Neutrophil (primary cell): Measurements from ENCODE around the gene TMIE.
A peak's percentile ranks its signal among the peaks of the same experiment; 100 is the strongest.

Experiments
- H3K27ac ChIP-seq: fragments of 200-600 bp; sonication (generic); 2 replicates; pipeline ENCODE4 v1.5.1; 2016; ENCODE audit warnings: mild to moderate bottlenecking, moderate library complexity
- H3K27me3 ChIP-seq: fragments of 200-600 bp; sonication (generic); 2 replicates; pipeline ENCODE4 v1.6.0; 2016; ENCODE audit warnings: mild to moderate bottlenecking
- H3K36me3 ChIP-seq: fragments of 200-600 bp; sonication (generic); 2 replicates; pipeline ENCODE4 v1.5.1; 2017
- H3K4me1 ChIP-seq, 2 experiments: fragments of 200-600 bp in 1 of 2; sonication (generic) in 1 of 2; 1 replicate in 1 of 2; 2 replicates in 1 of 2; pipeline versions ENCODE4 v1.5.1 to v1.6.1; 2013 to 2016; ENCODE audit warnings: low read depth in 1 of 2, low read length in 1 of 2, mild to moderate bottlenecking in 1 of 2, moderate library complexity in 1 of 2; ENCODE audit not compliant: control insufficient read depth in 1 of 2, insufficient read depth in 1 of 2
- H3K4me3 ChIP-seq, 2 experiments: fragments of 200-600 bp in 1 of 2; sonication (generic) in 1 of 2; 1 replicate in 1 of 2; 2 replicates in 1 of 2; pipeline ENCODE4 v1.5.1; 2013 to 2016; ENCODE audit warnings: low read depth in 1 of 2, low read length in 1 of 2, mild to moderate bottlenecking in 1 of 2, moderate library complexity in 1 of 2
- H3K9me3 ChIP-seq: fragments of 200-600 bp; sonication (generic); 2 replicates; pipeline ENCODE4 v1.5.1; 2016
- CTCF ChIP-seq: fragments of 200-600 bp; sonication (generic); IDR thresholded peaks from 2 replicates; pipeline ENCODE4 v1.5.1; 2016; ENCODE audit warnings: antibody characterized with exemption

TMIE gene

GRCh38 chr3:46693892-46694226 lies 7.3 kb upstream of the TMIE start:
- Histone ChIP-seq H3K4me1 (peaks cover 30 to 31% of the 10 kb centered on the region in 2 experiments), H3K9me3 (no peaks in the 10 kb centered on the region), H3K27me3 (peaks cover 48% of the 10 kb centered on the region), H3K27ac (no peak overlapping the region), H3K36me3 (no peaks in the 10 kb centered on the region), H3K4me3 (peak overlapping the region in 1 of 2 experiments; percentile 67)
- no peak for TF ChIP-seq CTCF

- H3K36me3 ChIP-seq, result no peaks in the 10 kb centered on the region
- H3K4me1 ChIP-seq, result peaks cover 30 to 31% of the 10 kb centered on the region in 2 experiments
- no peak for TF ChIP-seq CTCF
- peaks cover 54% of the 10 kb centered on the region for H3K27me3 ChIP-seq
- no peak overlapping the region for H3K27ac ChIP-seq
- H3K9me3 ChIP-seq, result no peaks in the 10 kb centered on the region
- no peak overlapping the region for H3K4me3 ChIP-seq
Measured at GRCh38 chr3:46694520-46694919, 6.7 kb upstream of the TMIE start.

GRCh38 chr3:46695177-46695961 lies 5.8 kb upstream of the TMIE start:
- Histone ChIP-seq H3K27ac (peak overlapping the region; percentile 22), H3K4me1 (peaks cover 30 to 31% of the 10 kb centered on the region in 2 experiments), H3K27me3 (peaks cover 60% of the 10 kb centered on the region), H3K9me3 (no peaks in the 10 kb centered on the region), H3K4me3 (no peak overlapping the region), H3K36me3 (no peaks in the 10 kb centered on the region)
- no peak for TF ChIP-seq CTCF

- Histone ChIP-seq H3K9me3 (no peaks in the 10 kb centered on the region), H3K27ac (peak overlapping the region; percentile 22), H3K36me3 (no peaks in the 10 kb centered on the region), H3K4me1 (peaks cover 31 to 33% of the 10 kb centered on the region in 2 experiments), H3K27me3 (peaks cover 60% of the 10 kb centered on the region), H3K4me3 (no peak overlapping the region)
- no peak for TF ChIP-seq CTCF
Measured at GRCh38 chr3:46695962-46696894, 5.0 kb upstream of the TMIE start.

GRCh38 chr3:46699676-46700523 lies 1.3 kb upstream of the TMIE start:
- no peaks in the 10 kb centered on the region for H3K36me3 ChIP-seq
- H3K9me3 ChIP-seq, result no peaks in the 10 kb centered on the region
- no peak for TF ChIP-seq CTCF
- peaks cover 15 to 18% of the 10 kb centered on the region in 2 experiments for H3K4me1 ChIP-seq
- H3K27me3 ChIP-seq, result peaks cover 54% of the 10 kb centered on the region
- no peak overlapping the region for H3K27ac ChIP-seq
- no peak overlapping the region for H3K4me3 ChIP-seq
